Left hindlimb (tissue), 1 donor: ENCODE measurements around the gene BBS4.

Source experiments
- DNase-seq: peaks from one replicate; pipeline ENCODE4 v3.0.0-alpha.2; 2018

The BBS4 gene

GRCh38 chr15:72766780-72767179, 80.8 kb downstream of the BBS4 start:
- no peak for DNase-seq

- no peak for DNase-seq
These were observed 84.8 kb downstream of the BBS4 start for GRCh38 chr15:72770673-72771328.

GRCh38 chr15:72771329-72771725, 85.3 kb downstream of the BBS4 start:
- no peak for DNase-seq

- DNase-seq = no peak
These were observed 88.8 kb downstream of the BBS4 start for GRCh38 chr15:72774696-72775383.

- no peak for DNase-seq
These were observed 92.8 kb downstream of the BBS4 start for GRCh38 chr15:72778796-72779195.

- no peak for DNase-seq
These were observed 95.6 kb downstream of the BBS4 start for GRCh38 chr15:72781631-72782030.

GRCh38 chr15:72782274-72783003, 96.4 kb downstream of the BBS4 start:
- DNase-seq = no peak

GRCh38 chr15:72783004-72783639, 97.1 kb downstream of the BBS4 start:
- DNase-seq = peak; percentile 73

- peak; percentile 95 for DNase-seq
These were observed 97.8 kb downstream of the BBS4 start, which contains the start of gene ADPGK for GRCh38 chr15:72783640-72784455. Gene ADPGK (minus strand): TSS chr15:72783758. CDS start chr15:72783691, 67 bp downstream.

GRCh38 chr15:72784456-72784876, 98.5 kb downstream of the BBS4 start:
- DNase-seq = no peak

- peak; percentile 62 for DNase-seq
These were observed 99.4 kb downstream of the BBS4 start for GRCh38 chr15:72785432-72785831.

- DNase-seq = no peak
These were observed 99.8 kb downstream of the BBS4 start for GRCh38 chr15:72785841-72786240.

- no peak for DNase-seq
These were observed 100.2 kb downstream of the BBS4 start for GRCh38 chr15:72786242-72786641.

- no peak for DNase-seq
These were observed 100.8 kb downstream of the BBS4 start for GRCh38 chr15:72786676-72787345.

- no peak for DNase-seq
These were observed 101.5 kb downstream of the BBS4 start for GRCh38 chr15:72787526-72787925.
